K562 (cell line): ENCODE results near the gene ADPRHL1. TPM values are rescaled to one million over a fixed set of nuclear protein-coding genes. Genes with fewer than 3 reads are reported as not detected.

ENCODE experiments used
- ATAC-seq: fragments of 200-7000 bp; cut with Tn5 transposase; 3 replicates; pipeline ENCODE4 v1.9.1; 2020; ENCODE audit warnings: moderate library complexity
- BruUV-seq: library from RNA; stranded (reverse); fragments of 400-500 nt; replicated peaks from 2 replicates; lab custom pipeline; 2021; lab: Mats Ljungman, UMichigan
- CTCF ChIA-PET: fragments of 300-600 bp; formaldehyde crosslinking; extraction: SDS; loops from one replicate; lab custom pipeline; 2021; ENCODE audit warnings: low intra/inter-chr PET ratio; lab: Yijun Ruan, JAX
- POLR2A ChIA-PET: fragments of 300-600, 350-650 bp; sonication (Branson Sonifier 250); formaldehyde crosslinking; extraction: SDS; loops from one replicate; lab custom pipeline; 2021; ENCODE audit warnings: antibody characterized with exemption, inconsistent platforms; lab: Yijun Ruan, JAX
- DNase-seq, 4 experiments: peaks; one replicate each; pipeline versions ENCODE4 v3.0.0 to v3.0.0-alpha.2; 2011 to 2018; ENCODE audit warnings: low spot score in 3 of 4, mixed read lengths in 3 of 4; ENCODE audit errors: extremely low read depth in 1 of 4
- FAIRE-seq: peaks from 2 replicates; lab custom pipeline; 2011; peaks lifted over from hg19 to GRCh38; lab: Jason Lieb, UNC
- H2AFZ ChIP-seq: 2 replicates; pipeline ENCODE4 v1.6.0; 2011; ENCODE audit warnings: low read depth, low read length, control low read depth, inconsistent platforms
- H3K27ac ChIP-seq: fragments of 200-600 bp; 3 replicates; pipeline ENCODE4 v1.8.0; 2011; ENCODE audit warnings: low read depth, mild to moderate bottlenecking, control low read depth, inconsistent platforms, low read length, moderate library complexity, mixed read lengths; ENCODE audit errors: extremely low read depth
- H3K27me3 ChIP-seq, 2 experiments: fragments of 300-600 bp in 1 of 2; 2 replicates in 1 of 2; 3 replicates in 1 of 2; pipeline versions ENCODE4 v1.6.0 to v1.8.0; 2011; ENCODE audit warnings: inconsistent platforms in 2 of 2, low read length in 2 of 2, mild to moderate bottlenecking in 1 of 2, mixed read lengths in 1 of 2, moderate library complexity in 1 of 2; ENCODE audit not compliant: control insufficient read depth in 2 of 2, insufficient read depth in 2 of 2
- H3K36me3 ChIP-seq: fragments of 300-600 bp; 3 replicates; pipeline ENCODE4 v1.8.0; 2011; ENCODE audit warnings: mild to moderate bottlenecking, low read length, inconsistent platforms; ENCODE audit not compliant: control insufficient read depth, insufficient read depth
- H3K4me1 ChIP-seq, 2 experiments: fragments of 200-600 bp in 1 of 2; replicated peaks in 1 of 2; 2 replicates in 1 of 2; 3 replicates in 1 of 2; pipeline versions ENCODE4 v1.5.1 to v1.8.0; 2011; ENCODE audit warnings: inconsistent platforms in 2 of 2, low read length in 2 of 2, mild to moderate bottlenecking in 1 of 2, mixed read lengths in 1 of 2, moderate library complexity in 1 of 2; ENCODE audit not compliant: control insufficient read depth in 2 of 2, insufficient read depth in 2 of 2
- H3K4me2 ChIP-seq: 2 replicates; pipeline ENCODE4 v1.6.1; 2011; ENCODE audit warnings: low read length, control low read depth, inconsistent platforms, mixed read lengths; ENCODE audit not compliant: insufficient read depth
- H3K4me3 ChIP-seq: fragments of 200-600 bp; sonication (generic), shearing (Covaris generic); 2 replicates; pipeline ENCODE4 v1.5.1; 2016; ENCODE audit warnings: control low read depth, inconsistent platforms
- H3K79me2 ChIP-seq: fragments of 200-600 bp; 3 replicates; pipeline ENCODE4 v1.8.0; 2011; ENCODE audit warnings: low read length, inconsistent platforms; ENCODE audit not compliant: control insufficient read depth, insufficient read depth
- H3K9ac ChIP-seq, 2 experiments: 2 replicates each; pipeline versions ENCODE4 v1.6.0 to v1.6.1; 2011; ENCODE audit warnings: low read depth in 2 of 2, low read length in 2 of 2, control low read depth in 1 of 2, inconsistent platforms in 1 of 2, mild to moderate bottlenecking in 1 of 2, mixed read lengths in 1 of 2; ENCODE audit not compliant: insufficient read depth in 1 of 2
- H3K9me1 ChIP-seq: one replicate; pipeline ENCODE4 v1.6.0; 2011; ENCODE audit warnings: inconsistent platforms, mild to moderate bottlenecking, low read length, moderate library complexity; ENCODE audit not compliant: control insufficient read depth, insufficient read depth
- H3K9me3 ChIP-seq: replicated peaks from 2 replicates; pipeline ENCODE4 v1.5.1; 2011; ENCODE audit warnings: low read depth, low read length, inconsistent platforms; ENCODE audit not compliant: control insufficient read depth, insufficient read depth
- H4K20me1 ChIP-seq: replicated peaks from 2 replicates; pipeline ENCODE4 v1.6.1; 2011; ENCODE audit warnings: low read length, inconsistent platforms, mixed read lengths; ENCODE audit not compliant: control insufficient read depth, insufficient read depth
- BCOR ChIP-seq: fragments of 450-650 bp; IDR thresholded peaks from 2 replicates; pipeline ENCODE4 v1.6.1; 2016
- BHLHE40 ChIP-seq: IDR thresholded peaks from 2 replicates; pipeline ENCODE4 v1.6.1; 2011; ENCODE audit warnings: low read length, improper control_type of control experiment
- CBX1 ChIP-seq: sonication (generic); IDR thresholded peaks from 2 replicates; pipeline ENCODE4 v1.6.1; 2016; ENCODE audit warnings: antibody characterized with exemption, low read depth, mild to moderate bottlenecking
- CREBBP ChIP-seq: IDR thresholded peaks from one replicate; pipeline ENCODE4 v1.6.1; 2012; ENCODE audit warnings: low read depth, mild to moderate bottlenecking, control low read depth, inconsistent platforms, low read length
- EGR1 ChIP-seq: fragments of 450-650 bp; conservative IDR thresholded peaks from 2 replicates; pipeline ENCODE4 v1.6.1; 2017; ENCODE audit warnings: mild to moderate bottlenecking
- FUS ChIP-seq: fragments of 200-400 bp; formaldehyde crosslinking; optimal IDR thresholded peaks from 2 replicates; pipeline ENCODE3; 2017; ENCODE audit warnings: low read depth, low read length
- HNRNPUL1 ChIP-seq: fragments of 200-400 bp; formaldehyde crosslinking; IDR thresholded peaks from 2 replicates; pipeline ENCODE4 v1.6.1; 2017; ENCODE audit warnings: low read length
- JUNB ChIP-seq: fragments of 450-650 bp; formaldehyde crosslinking; conservative IDR thresholded peaks from 2 replicates; pipeline ENCODE4 v1.4.0; 2020; ENCODE audit warnings: mild to moderate bottlenecking
- MTA3 ChIP-seq: fragments of 450-650 bp; formaldehyde crosslinking; IDR thresholded peaks from 2 replicates; pipeline ENCODE4 v1.6.1; 2017; ENCODE audit warnings: mild to moderate bottlenecking, borderline replicate concordance
- PKNOX1 ChIP-seq: fragments of 450-650 bp; IDR thresholded peaks from 2 replicates; pipeline ENCODE4 v1.6.1; 2016
- PRDM10 ChIP-seq: fragments of 450-650 bp; IDR thresholded peaks from 2 replicates; pipeline ENCODE4 v1.6.1; 2018; ENCODE audit not compliant: partially characterized antibody
- SRSF3 ChIP-seq: fragments of 200-400 bp; formaldehyde crosslinking; IDR thresholded peaks from 2 replicates; pipeline ENCODE4 v1.6.1; 2016; ENCODE audit warnings: mild to moderate bottlenecking, low read length, moderate library complexity; ENCODE audit not compliant: insufficient read depth
- TRIM28 ChIP-seq: fragments of 450-650 bp; IDR thresholded peaks from 2 replicates; pipeline ENCODE4 v1.6.1; 2017
- TSC22D4 ChIP-seq: fragments of 450-650 bp; IDR thresholded peaks from 2 replicates; pipeline ENCODE4 v1.6.1; 2016; ENCODE audit warnings: missing genetic modification characterization, missing biosample characterization, control low read depth
- XRCC3 ChIP-seq: fragments of 450-650 bp; IDR thresholded peaks from 2 replicates; pipeline ENCODE4 v1.6.1; 2017; ENCODE audit warnings: mild to moderate bottlenecking, moderate library complexity
- XRCC4 ChIP-seq: IDR thresholded peaks from one replicate; pipeline ENCODE4 v1.6.1; 2011; ENCODE audit not compliant: insufficient read depth, insufficient read length; ENCODE audit errors: extremely low read depth
- XRCC5 ChIP-seq: fragments of 200-400 bp; formaldehyde crosslinking; IDR thresholded peaks from 2 replicates; pipeline ENCODE4 v1.6.1; 2017; ENCODE audit warnings: low read depth, mild to moderate bottlenecking, low read length
- ZNF217 ChIP-seq: sonication (generic); formaldehyde crosslinking; IDR thresholded peaks from 2 replicates; pipeline ENCODE4 v1.8.0; 2022; ENCODE audit warnings: mild to moderate bottlenecking, missing genetic modification reagents
- WGBS: fragments of 100-300 bp; shearing (Covaris generic); methylation state at CpG from one replicate; pipeline ENCODE4 v1.1.6; 2016; ENCODE audit warnings: low coverage, mixed read lengths; ENCODE audit not compliant: insufficient coverage; ENCODE audit errors: missing lambda C conversion rate; 5-methylcytosine and 5-hydroxymethylcytosine counted together
- in situ Hi-C: fragments of 300-500 bp; cut with MboI; formaldehyde crosslinking; loops from 4 replicates; pipeline ENCODE4 v1.15.0; 2018; ENCODE audit warnings: inconsistent platforms, mixed read lengths
- intact Hi-C: fragments of 100-400 bp; cut with micrococcal nuclease; formaldehyde crosslinking; loops from 2 replicates; pipeline ENCODE4 v1.14.2; 2022
- polyA plus RNA-seq, 8 experiments: library from polyadenylated mRNA; depleted of rRNA in 4 of 8; stranded (reverse) in 5 of 8; unstranded in 3 of 8; fragments of >200 nt; fragmentation: Nextera tagmentation in 2 of 8; fragmentation: Illumina TruSeq in 1 of 8; extraction: Ambion mirVana in 2 of 8; extraction: Trizol in 1 of 8; gene quantifications; 2 replicates each; pipeline versions ENCODE4 v1.2.1 to v1.2.3, GENCODE V29; 2011 to 2014; ENCODE audit warnings: inconsistent platforms in 1 of 8, missing spikeins in 1 of 8
- total RNA-seq, 7 experiments: library from RNA; depleted of rRNA in 6 of 7; stranded (reverse); fragments of >200 nt in 6 of 7; fragmentation: Illumina TruSeq in 2 of 7; extraction: Trizol in 2 of 7; gene quantifications; 2 replicates each; pipeline versions ENCODE4 v1.2.1 to v1.2.3, GENCODE V29; 2011 to 2021; ENCODE audit warnings: low replicate concordance in 1 of 7

Gene ADPRHL1
- total and polyA plus RNA-seq, 9 of the 15 experiments (the other 6 are each of a cell fraction or from before 2014, with no cell fraction given): 0.06 to 0.76 (median 0.37) TPM; not detected in 1

- no peaks in the 10 kb centered on the region for H3K9me3 ChIP-seq
- H3K4me2 ChIP-seq: no peak overlapping the region
- FAIRE-seq: no peak
- H3K4me1 ChIP-seq: peaks cover 0 to 43% of the 10 kb centered on the region in 2 experiments; a peak in 2 of 5 replicates
- no peak overlapping the region for H2AFZ ChIP-seq
- intact Hi-C loops (loop anchor here (5.0 kb wide), 1 partner anchor 157 kb away; no protein-coding TSS in a partner anchor), in situ Hi-C loops (no loop called here)
- no peaks in the 10 kb centered on the region for H3K79me2 ChIP-seq
- no peaks in the 10 kb centered on the region for H3K36me3 ChIP-seq
- peaks cover 5% of the 10 kb centered on the region for H4K20me1 ChIP-seq
- H3K9me1 ChIP-seq: no peaks in the 10 kb centered on the region
- no peak overlapping the region for H3K27ac ChIP-seq
- ChIA-PET CTCF (no interaction called here), POLR2A (interaction anchor here (0.6 kb wide), 1 partner anchor 518 kb away, joined by 3 read pairs; no protein-coding TSS in a partner anchor)
- no TSS peak for BruUV-seq
- no peak for ATAC-seq
- no peak overlapping the region for H3K4me3 ChIP-seq
- TF ChIP-seq CBX1 (no peak), TSC22D4 (tag) (no peak), TRIM28 (no peak), HNRNPUL1 (no peak), JUNB (no peak), BHLHE40 (no peak), XRCC3 (no peak), PKNOX1 (no peak), SRSF3 (no peak), MTA3 (no peak), XRCC4 (no peak), EGR1 (no peak), CREBBP (no peak), XRCC5 (no peak), BCOR (no peak), ZNF217 (CRISPR knock-in tag) (no peak), FUS (no peak), PRDM10 (no peak)
- H3K9ac ChIP-seq: no peak overlapping the region
- WGBS: 14% methylated on average over 15 of the region's 34 CpGs
- no peak for DNase-seq
- H3K27me3 ChIP-seq: peaks cover 58 to 91% of the 10 kb centered on the region in 2 experiments
These were observed 48.4 kb downstream of the ADPRHL1 start for GRCh38 chr13:113404723-113405471.
